Measurements from ENCODE around the gene TCF25. TPM values are rescaled to one million over a fixed set of nuclear protein-coding genes. Genes with fewer than 3 reads are reported as not detected.

The TCF25 gene
- polyA plus RNA-seq, 1 experiment = 156 TPM

- no peak for TF ChIP-seq CTCF (IDR thresholded peaks at IDR 0.05; ENCODE audit: low read depth, low read length)
- POLR2A ChIA-PET = interaction anchor here (1.0 kb wide), 1 partner anchor 48 kb away, joined by 4 read pairs; no protein-coding TSS in a partner anchor
- no peak for DNase-seq (ENCODE audit: low read depth, low spot score)
- Histone ChIP-seq H3K27ac (ENCODE audit: low read depth, low read length) (no peak overlapping the region), H3K4me3 (ENCODE audit: low read depth, low read length) (no peak overlapping the region), H3K9me3 (ENCODE audit: control insufficient read depth, insufficient read depth, low read length) (no peaks in the 10 kb centered on the region; the same call in 1 of the 2 replicates), H3K27me3 (ENCODE audit: control insufficient read depth, insufficient read depth, low read length) (no peaks in the 10 kb centered on the region)
- CTCF ChIA-PET = interaction anchor here (0.8 to 5.0 kb wide), 12 partner anchors 15 to 245 kb away, joined by 3 to 42 read pairs (median 6); partner anchors contain the start of gene SPIRE2
Observed at GRCh38 chr16:89859615-89860007, 13.8 kb upstream of the TCF25 start.

DNA sequence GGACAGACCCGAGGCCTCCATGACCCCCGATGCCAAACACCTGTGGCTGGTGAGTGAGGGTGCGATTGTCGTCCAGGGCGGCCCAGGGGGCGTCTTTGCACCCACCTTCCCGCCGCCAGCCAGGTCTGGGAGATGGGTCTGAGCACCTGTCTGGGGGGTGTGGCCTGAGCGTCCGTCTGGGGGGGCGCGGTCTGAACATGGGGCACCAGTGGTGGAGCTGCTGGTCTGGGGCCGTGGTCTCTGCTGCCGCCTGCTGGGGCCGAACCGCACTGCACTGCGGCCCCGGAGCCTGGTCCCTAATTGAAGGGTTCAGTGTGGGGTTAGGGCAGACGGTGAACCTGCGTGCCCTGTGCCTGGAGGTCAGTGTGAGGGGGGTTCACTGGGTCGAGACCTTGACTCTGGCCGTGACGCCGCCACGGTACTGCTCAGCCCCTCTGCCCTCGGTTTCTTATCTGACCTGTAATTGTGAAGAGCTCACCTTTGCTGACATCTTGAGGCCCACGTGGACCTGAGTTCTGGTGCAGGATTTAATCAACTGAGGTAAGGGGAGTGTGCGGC is 12.6 kb upstream of the TCF25 start:
- Histone ChIP-seq H3K9me3 (ENCODE audit: control insufficient read depth, insufficient read depth, low read length) (no peaks in the 10 kb centered on the region; the same call in 1 of the 2 replicates), H3K27ac (ENCODE audit: low read depth, low read length) (no peak overlapping the region), H3K4me3 (ENCODE audit: low read depth, low read length) (no peak overlapping the region), H3K27me3 (ENCODE audit: control insufficient read depth, insufficient read depth, low read length) (no peaks in the 10 kb centered on the region)
- no peak for DNase-seq (ENCODE audit: low read depth, low spot score)
- ChIA-PET POLR2A (interaction anchor here (0.6 to 1.3 kb wide), 3 partner anchors 10 to 49 kb away, joined by 3 to 8 read pairs (median 4); partner anchors contain the start of gene TCF25), CTCF (interaction anchor here (0.6 to 5.0 kb wide), 29 partner anchors 9 to 246 kb away, joined by 3 to 42 read pairs (median 4); partner anchors contain the start of genes SPATA2L, SPIRE2 and TCF25)
- TF ChIP-seq CTCF (IDR thresholded peaks at IDR 0.05; ENCODE audit: low read depth, low read length) = peak; percentile 97

DNA sequence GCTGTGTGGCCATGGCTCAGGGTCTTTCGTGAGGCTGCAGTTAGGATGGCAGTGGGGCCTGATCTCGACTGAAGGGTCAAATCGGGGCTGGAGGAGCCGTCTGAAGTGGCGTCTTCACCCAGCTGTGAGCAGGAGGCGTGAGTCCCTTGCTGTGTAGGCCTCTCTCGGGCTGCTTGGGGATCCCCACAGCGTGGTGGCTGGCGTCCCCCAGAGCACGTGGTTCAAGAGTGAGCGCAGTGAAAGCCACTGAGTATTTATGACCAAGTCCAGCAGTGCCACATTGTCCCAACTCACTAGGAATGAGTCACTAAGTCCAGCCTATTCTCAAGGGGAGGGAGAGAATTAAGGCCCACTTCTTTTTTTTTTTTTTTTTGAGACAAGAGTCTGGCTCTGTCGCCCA is 11.7 kb upstream of the TCF25 start:
- POLR2A ChIA-PET = interaction anchor here (0.7 to 1.3 kb wide), 2 partner anchors 12 to 35 kb away, joined by 5 to 8 read pairs; partner anchors contain the start of gene TCF25
- no peak for TF ChIP-seq CTCF (IDR thresholded peaks at IDR 0.05; ENCODE audit: low read depth, low read length)
- CTCF ChIA-PET = interaction anchor here (0.6 to 5.0 kb wide), 24 partner anchors 8 to 246 kb away, joined by 3 to 42 read pairs (median 4); partner anchors contain the start of genes SPATA2L, SPIRE2 and TCF25
- no peaks in the 10 kb centered on the region; the same call in 1 of the 2 replicates for H3K9me3 ChIP-seq (ENCODE audit: control insufficient read depth, insufficient read depth, low read length)
- H3K27me3 ChIP-seq (ENCODE audit: control insufficient read depth, insufficient read depth, low read length) = no peaks in the 10 kb centered on the region
- no peak overlapping the region for H3K4me3 ChIP-seq (ENCODE audit: low read depth, low read length)
- no peak overlapping the region for H3K27ac ChIP-seq (ENCODE audit: low read depth, low read length)
- no peak for DNase-seq (ENCODE audit: low read depth, low spot score)

- Histone ChIP-seq H3K27ac (ENCODE audit: low read depth, low read length) (no peak overlapping the region), H3K9me3 (ENCODE audit: control insufficient read depth, insufficient read depth, low read length) (peaks cover 8% of the 10 kb centered on the region), H3K4me3 (ENCODE audit: low read depth, low read length) (no peak overlapping the region), H3K27me3 (ENCODE audit: control insufficient read depth, insufficient read depth, low read length) (no peaks in the 10 kb centered on the region)
- POLR2A ChIA-PET = interaction anchor here (1.6 kb wide), 1 partner anchor 11 kb away, joined by 16 read pairs; the partner anchor contains the start of gene TCF25
- no peak for DNase-seq (ENCODE audit: low read depth, low spot score)
- TF ChIP-seq CTCF (IDR thresholded peaks at IDR 0.05; ENCODE audit: low read depth, low read length) = no peak
- CTCF ChIA-PET = interaction anchor here (1.0 to 5.0 kb wide), 2 partner anchors 25 to 163 kb away, joined by 7 to 36 read pairs; no protein-coding TSS in a partner anchor
Observed at GRCh38 chr16:89862732-89863131, 10.7 kb upstream of the TCF25 start.
